ENCODE results near the gene GALNT2. TPM values are rescaled to one million over a fixed set of nuclear protein-coding genes. Genes with fewer than 3 reads are reported as not detected.

Gene GALNT2
- total and polyA plus RNA-seq, 9 donors = 38.6 to 142 (median 83.7) TPM

GRCh38 chr1:230204842-230205241 is 137.8 kb downstream of the GALNT2 start:
- TF ChIP-seq EP300 (IDR thresholded peaks at IDR 0.05) (no peak), CTCF (IDR thresholded peaks at IDR 0.05) (no peak), POLR2A (IDR thresholded peaks at IDR 0.05) (no peak)
- intact Hi-C loops (cut with DNase I) = no loop called here
- no peak for DNase-seq
- no peak overlapping the region for H3K27ac ChIP-seq
- no peak overlapping the region for H3K4me3 ChIP-seq
- H3K9me3 ChIP-seq = no peaks in the 10 kb centered on the region
- peaks cover 3% of the 10 kb centered on the region for H3K4me1 ChIP-seq (ENCODE audit: insufficient read depth)
- H3K27me3 ChIP-seq = no peaks in the 10 kb centered on the region
- H3K36me3 ChIP-seq = no peaks in the 10 kb centered on the region
- WGBS, 3 donors = 70 to 79% (median 74%) methylated on average over 3 of the region's 3 CpGs

GRCh38 chr1:230205719-230206198 is 138.7 kb downstream of the GALNT2 start:
- intact Hi-C loops (cut with DNase I) = no loop called here
- Histone ChIP-seq H3K27ac (no peak overlapping the region), H3K27me3 (no peaks in the 10 kb centered on the region), H3K4me1 (ENCODE audit: insufficient read depth) (peaks cover 4% of the 10 kb centered on the region), H3K9me3 (no peaks in the 10 kb centered on the region), H3K4me3 (no peak overlapping the region), H3K36me3 (no peaks in the 10 kb centered on the region)
- no peak for TF ChIP-seq POLR2A (IDR thresholded peaks at IDR 0.05)
- no peak for DNase-seq
- WGBS, 3 donors = 50 to 64% (median 56%) methylated on average over 7 of the region's 7 CpGs

GRCh38 chr1:230206207-230206606 is 139.2 kb downstream of the GALNT2 start:
- Histone ChIP-seq H3K9me3 (no peaks in the 10 kb centered on the region), H3K27ac (no peak overlapping the region), H3K27me3 (no peaks in the 10 kb centered on the region), H3K36me3 (no peaks in the 10 kb centered on the region), H3K4me1 (ENCODE audit: insufficient read depth) (peaks cover 8% of the 10 kb centered on the region), H3K4me3 (no peak overlapping the region)
- DNase-seq = no peak
- intact Hi-C loops (cut with DNase I) = no loop called here
- WGBS, 3 donors = 92 to 98% (median 93%) methylated on average over 2 of the region's 2 CpGs
- TF ChIP-seq EP300 (IDR thresholded peaks at IDR 0.05) (no peak), POLR2A (IDR thresholded peaks at IDR 0.05) (no peak), CTCF (IDR thresholded peaks at IDR 0.05) (no peak)

- H3K4me3 ChIP-seq = no peak overlapping the region
- intact Hi-C loops (cut with DNase I) = no loop called here
- no peaks in the 10 kb centered on the region for H3K27me3 ChIP-seq
- no peak for TF ChIP-seq POLR2A (IDR thresholded peaks at IDR 0.05)
- TF ChIP-seq CTCF (IDR thresholded peaks at IDR 0.05) = no peak
- no peak for TF ChIP-seq EP300 (IDR thresholded peaks at IDR 0.05)
- H3K4me1 ChIP-seq (ENCODE audit: insufficient read depth) = peaks cover 6% of the 10 kb centered on the region
- WGBS, 3 donors = 55 to 83% (median 76%) methylated on average over 4 of the region's 4 CpGs
- H3K36me3 ChIP-seq = no peaks in the 10 kb centered on the region
- H3K27ac ChIP-seq = no peak overlapping the region
- no peak for DNase-seq
- H3K9me3 ChIP-seq = no peaks in the 10 kb centered on the region
Observed at GRCh38 chr1:230206976-230207375, 139.9 kb downstream of the GALNT2 start.

- whole genome bisulfite sequencing, 3 donors = 90 to 97% (median 96%) methylated on average over 6 of the region's 6 CpGs
- Histone ChIP-seq H3K36me3 (no peaks in the 10 kb centered on the region), H3K4me1 (ENCODE audit: insufficient read depth) (peaks cover 6% of the 10 kb centered on the region), H3K27me3 (no peaks in the 10 kb centered on the region), H3K9me3 (no peaks in the 10 kb centered on the region), H3K4me3 (no peak overlapping the region), H3K27ac (no peak overlapping the region)
- intact Hi-C loops (cut with DNase I) = no loop called here
- no peak for DNase-seq
- TF ChIP-seq EP300 (IDR thresholded peaks at IDR 0.05) = no peak
- no peak for TF ChIP-seq CTCF (IDR thresholded peaks at IDR 0.05)
- TF ChIP-seq POLR2A (IDR thresholded peaks at IDR 0.05) = no peak
Observed at GRCh38 chr1:230207598-230207997, 140.6 kb downstream of the GALNT2 start.

Data from ovary (tissue), 9 donors.